ENCODE measurements around the gene IFT172. TPM values are rescaled to one million over a fixed set of nuclear protein-coding genes. Genes with fewer than 3 reads are reported as not detected.

IFT172 gene
- total RNA-seq, 1 donor from 2014 or later: 38.4 TPM

GRCh38 chr2:27453968-27454367, 35.6 kb downstream of the IFT172 start:
- Mint-ChIP-seq H3K27ac (ENCODE audit: unreplicated experiment) (no peak overlapping the region), H3K27me3 (ENCODE audit: low read depth) (no peaks in the 10 kb centered on the region), H3K9me3 (no peaks in the 10 kb centered on the region), H3K4me1 (no peaks in the 10 kb centered on the region), H3K4me3 (no peak overlapping the region), H3K36me3 (ENCODE audit: low read depth) (peaks cover 4% of the 10 kb centered on the region)
- TF ChIP-seq, protein P1, sequence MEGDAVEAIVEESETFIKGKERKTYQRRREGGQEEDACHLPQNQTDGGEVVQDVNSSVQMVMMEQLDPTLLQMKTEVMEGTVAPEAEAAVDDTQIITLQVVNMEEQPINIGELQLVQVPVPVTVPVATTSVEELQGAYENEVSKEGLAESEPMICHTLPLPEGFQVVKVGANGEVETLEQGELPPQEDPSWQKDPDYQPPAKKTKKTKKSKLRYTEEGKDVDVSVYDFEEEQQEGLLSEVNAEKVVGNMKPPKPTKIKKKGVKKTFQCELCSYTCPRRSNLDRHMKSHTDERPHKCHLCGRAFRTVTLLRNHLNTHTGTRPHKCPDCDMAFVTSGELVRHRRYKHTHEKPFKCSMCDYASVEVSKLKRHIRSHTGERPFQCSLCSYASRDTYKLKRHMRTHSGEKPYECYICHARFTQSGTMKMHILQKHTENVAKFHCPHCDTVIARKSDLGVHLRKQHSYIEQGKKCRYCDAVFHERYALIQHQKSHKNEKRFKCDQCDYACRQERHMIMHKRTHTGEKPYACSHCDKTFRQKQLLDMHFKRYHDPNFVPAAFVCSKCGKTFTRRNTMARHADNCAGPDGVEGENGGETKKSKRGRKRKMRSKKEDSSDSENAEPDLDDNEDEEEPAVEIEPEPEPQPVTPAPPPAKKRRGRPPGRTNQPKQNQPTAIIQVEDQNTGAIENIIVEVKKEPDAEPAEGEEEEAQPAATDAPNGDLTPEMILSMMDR (conservative IDR thresholded peaks at IDR 0.05): no peak
- no peak for DNase-seq (ENCODE audit: low read depth, low spot score)

DNA sequence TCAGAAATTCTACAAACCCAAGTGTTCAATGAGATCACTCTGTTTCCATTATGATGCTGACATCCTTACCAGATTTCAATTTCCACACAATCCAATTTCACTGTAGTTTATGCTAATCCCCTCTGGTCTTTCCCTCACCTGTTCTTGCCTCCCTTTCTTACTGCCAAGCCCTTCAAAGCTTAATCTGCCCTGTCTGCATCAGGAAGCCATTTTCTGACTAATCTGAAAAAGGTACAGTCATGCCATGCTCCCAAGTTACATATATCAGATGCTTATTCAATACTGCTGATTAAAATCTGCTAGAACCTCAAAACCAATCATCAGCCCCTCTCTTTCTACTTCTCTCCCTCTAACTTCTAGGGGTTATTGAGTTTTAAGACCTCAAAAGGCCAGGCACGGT, 38.4 kb downstream of the IFT172 start:
- Mint-ChIP-seq H3K27ac (ENCODE audit: unreplicated experiment) (no peak overlapping the region), H3K36me3 (ENCODE audit: low read depth) (peaks cover 8% of the 10 kb centered on the region), H3K4me1 (no peaks in the 10 kb centered on the region), H3K9me3 (no peaks in the 10 kb centered on the region), H3K4me3 (no peak overlapping the region), H3K27me3 (ENCODE audit: low read depth) (no peaks in the 10 kb centered on the region)
- TF ChIP-seq, protein P1 (conservative IDR thresholded peaks at IDR 0.05): no peak
- DNase-seq (ENCODE audit: low read depth, low spot score): no peak

- no peak overlapping the region for H3K27ac Mint-ChIP-seq (ENCODE audit: unreplicated experiment)
- no peak for DNase-seq (ENCODE audit: low read depth, low spot score)
- H3K27me3 Mint-ChIP-seq (ENCODE audit: low read depth): no peaks in the 10 kb centered on the region
- TF ChIP-seq, protein P1 (conservative IDR thresholded peaks at IDR 0.05): no peak
- H3K4me1 Mint-ChIP-seq: no peaks in the 10 kb centered on the region
- H3K9me3 Mint-ChIP-seq: no peaks in the 10 kb centered on the region
- no peak overlapping the region for H3K4me3 Mint-ChIP-seq
- peaks cover 8% of the 10 kb centered on the region for H3K36me3 Mint-ChIP-seq (ENCODE audit: low read depth)
These were observed 41.2 kb downstream of the IFT172 start for GRCh38 chr2:27448381-27448780.

GRCh38 chr2:27446057-27446456, 43.5 kb downstream of the IFT172 start:
- Mint-ChIP-seq H3K4me1 (no peaks in the 10 kb centered on the region), H3K9me3 (no peaks in the 10 kb centered on the region), H3K27ac (ENCODE audit: unreplicated experiment) (no peak overlapping the region), H3K27me3 (ENCODE audit: low read depth) (no peaks in the 10 kb centered on the region), H3K4me3 (no peak overlapping the region), H3K36me3 (ENCODE audit: low read depth) (peaks cover 20% of the 10 kb centered on the region)
- no peak for DNase-seq (ENCODE audit: low read depth, low spot score)
- TF ChIP-seq, protein P1 (conservative IDR thresholded peaks at IDR 0.05): no peak

DNA sequence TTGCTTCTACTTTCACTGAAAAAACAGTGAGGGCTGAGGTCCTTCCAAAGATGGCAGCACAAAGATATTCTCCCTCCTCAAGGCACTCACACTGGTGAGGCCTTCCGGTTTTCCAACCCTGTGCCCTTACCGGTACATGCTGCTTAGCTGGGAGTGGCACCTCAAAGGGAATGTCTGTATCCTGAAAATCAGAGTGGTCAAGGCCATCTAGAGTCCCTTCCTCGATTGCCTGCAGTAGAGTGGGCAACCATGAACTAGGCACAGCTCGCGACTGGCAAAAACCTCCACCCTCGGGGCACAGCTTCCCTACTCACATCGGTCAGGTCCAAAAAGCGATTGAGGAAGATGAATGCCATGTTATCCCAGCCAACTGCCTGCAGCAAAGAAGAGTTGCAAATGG, 43.9 kb downstream of the IFT172 start:
- H3K27ac Mint-ChIP-seq (ENCODE audit: unreplicated experiment): peak overlapping the region; percentile 50
- H3K4me1 Mint-ChIP-seq: no peaks in the 10 kb centered on the region
- H3K9me3 Mint-ChIP-seq: no peaks in the 10 kb centered on the region
- DNase-seq (ENCODE audit: low read depth, low spot score): no peak
- H3K4me3 Mint-ChIP-seq: no peak overlapping the region
- H3K36me3 Mint-ChIP-seq (ENCODE audit: low read depth): peaks cover 22% of the 10 kb centered on the region
- no peaks in the 10 kb centered on the region for H3K27me3 Mint-ChIP-seq (ENCODE audit: low read depth)
- TF ChIP-seq, protein P1 (conservative IDR thresholded peaks at IDR 0.05): no peak

GRCh38 chr2:27445155-27445554, 44.4 kb downstream of the IFT172 start:
- no peak overlapping the region for H3K4me3 Mint-ChIP-seq
- TF ChIP-seq, protein P1 (conservative IDR thresholded peaks at IDR 0.05): no peak
- no peak for DNase-seq (ENCODE audit: low read depth, low spot score)
- H3K9me3 Mint-ChIP-seq: no peaks in the 10 kb centered on the region
- no peaks in the 10 kb centered on the region for H3K4me1 Mint-ChIP-seq
- H3K27ac Mint-ChIP-seq (ENCODE audit: unreplicated experiment): no peak overlapping the region
- H3K36me3 Mint-ChIP-seq (ENCODE audit: low read depth): peaks cover 26% of the 10 kb centered on the region
- no peaks in the 10 kb centered on the region for H3K27me3 Mint-ChIP-seq (ENCODE audit: low read depth)
